CD4-positive, alpha-beta T cell (primary cell): Measurements from ENCODE around the gene CACNA1E. TPM values are rescaled to one million over a fixed set of nuclear protein-coding genes. Genes with fewer than 3 reads are reported as not detected.

ENCODE experiments used
- ATAC-seq: fragments of 200-7000 bp; cut with Tn5 transposase; one replicate; pipeline ENCODE4 v1.10.0; 2022; ENCODE audit warnings: mild to moderate bottlenecking; ENCODE audit not compliant: poor library complexity
- CTCF ChIA-PET: fragments of 350-600 bp; sonication (Branson Sonifier 250); formaldehyde crosslinking; loops from one replicate; lab custom pipeline; 2021; ENCODE audit warnings: antibody characterized with exemption, inconsistent platforms; lab: Charles Lee
- POLR2A ChIA-PET: fragments of 350-600 bp; sonication (Branson Sonifier 250); formaldehyde crosslinking; loops from one replicate; lab custom pipeline; 2021; ENCODE audit warnings: antibody characterized with exemption, inconsistent platforms; lab: Charles Lee
- DNase-seq, 14 experiments: peaks; one replicate each; pipeline ENCODE4 v3.0.0-alpha.2; 2013 to 2020; ENCODE audit warnings: mixed read lengths in 2 of 14
- H3K27ac ChIP-seq, 2 donors: one replicate each; pipeline versions ENCODE4 v1.5.1 to v1.7.0; 2013; ENCODE audit warnings: low read length in 2 of 2, low read depth in 1 of 2, mild to moderate bottlenecking in 1 of 2
- H3K27me3 ChIP-seq, 2 experiments: 1 replicate in 1 of 2; 2 replicates in 1 of 2; pipeline versions ENCODE4 v1.6.1 to v1.7.0; 2013; ENCODE audit warnings: low read length in 2 of 2, control low read depth in 1 of 2, mild to moderate bottlenecking in 1 of 2, moderate library complexity in 1 of 2; ENCODE audit not compliant: insufficient read depth in 2 of 2, control insufficient read depth in 1 of 2
- H3K36me3 ChIP-seq: one replicate; pipeline ENCODE4 v1.6.1; 2013; ENCODE audit warnings: low read length, control low read depth; ENCODE audit not compliant: insufficient read depth
- H3K4me1 ChIP-seq: one replicate; pipeline ENCODE4 v1.6.1; 2013; ENCODE audit warnings: low read length, control low read depth; ENCODE audit not compliant: insufficient read depth
- H3K4me3 ChIP-seq: one replicate; pipeline ENCODE4 v1.5.1; 2013; ENCODE audit warnings: mild to moderate bottlenecking, low read length, moderate library complexity
- H3K9me3 ChIP-seq, 2 experiments: 1 replicate in 1 of 2; 2 replicates in 1 of 2; pipeline versions ENCODE4 v1.6.1 to v1.7.0; 2013; ENCODE audit warnings: low read length in 2 of 2, mild to moderate bottlenecking in 2 of 2, control low read depth in 1 of 2, moderate library complexity in 1 of 2; ENCODE audit not compliant: control insufficient read depth in 1 of 2, insufficient read depth in 1 of 2
- H3K27ac Mint-ChIP-seq: one replicate; pipeline ENCODE4 v1.8.0; 2020; ENCODE audit warnings: mixed read lengths
- H3K27me3 Mint-ChIP-seq: one replicate; pipeline ENCODE4 v1.8.0; 2021; ENCODE audit warnings: mixed read lengths
- H3K36me3 Mint-ChIP-seq: one replicate; pipeline ENCODE4 v1.8.0; 2021; ENCODE audit warnings: low read depth, mixed read lengths
- H3K4me1 Mint-ChIP-seq: one replicate; pipeline ENCODE4 v1.8.0; 2021; ENCODE audit warnings: low read depth, mixed read lengths
- H3K4me3 Mint-ChIP-seq: one replicate; pipeline ENCODE4 v1.8.0; 2020; ENCODE audit warnings: mild to moderate bottlenecking, mixed read lengths
- H3K9me3 Mint-ChIP-seq: one replicate; pipeline ENCODE4 v1.8.0; 2020; ENCODE audit warnings: mixed read lengths
- intact Hi-C, 2 experiments: fragments of 100-400 bp; cut with DNase I in 1 of 2; cut with micrococcal nuclease in 1 of 2; formaldehyde crosslinking; loops; one replicate each; pipeline versions ENCODE4 v1.15.1 to v1.9.0; 2023 to 2025; cut with DNase I, micrococcal nuclease
- total RNA-seq, 174 experiments: library from RNA in 2 of 174; stranded (reverse) in 2 of 174; gene quantifications; one replicate each; pipeline ENCODE4 v1.2.3 and lab custom pipeline; 2021 to 2026
- TF ChIP-seq, protein P1 (sequence below): fragments of 200-600 bp; IDR thresholded peaks from one replicate; pipeline ENCODE4 v1.8.0; 2022; ENCODE audit warnings: antibody characterized with exemption, mild to moderate bottlenecking

Gene CACNA1E
- total RNA-seq, 2 experiments from 2014 or later: not detected

DNA sequence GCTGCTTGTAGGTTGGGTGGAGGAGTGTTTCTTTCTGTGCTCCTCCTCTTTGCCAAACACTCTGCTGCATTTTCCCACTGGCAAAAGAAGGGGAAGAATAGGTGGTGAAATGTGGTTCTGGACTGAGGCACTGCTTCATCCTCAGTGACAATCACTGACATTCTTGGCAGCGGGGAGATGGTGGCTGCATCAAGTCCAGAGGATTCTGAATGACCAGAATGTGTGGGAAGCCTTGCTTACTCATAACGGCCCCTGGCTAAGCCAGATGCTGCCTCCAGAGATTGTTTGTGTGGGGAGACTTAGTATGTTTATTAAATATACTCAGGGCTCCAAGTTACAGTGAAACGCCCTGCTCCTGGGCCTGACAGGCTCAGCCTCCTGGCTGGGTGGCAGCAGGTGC, 160.3 kb downstream of the CACNA1E start:
- Histone ChIP-seq H3K9me3 (peaks cover 0 to 4% of the 10 kb centered on the region in 2 experiments), H3K27ac (no peak overlapping the region), H3K36me3 (no peaks in the 10 kb centered on the region), H3K4me1 (no peaks in the 10 kb centered on the region), H3K4me3 (no peak overlapping the region), H3K27me3 (peaks cover 3 to 15% of the 10 kb centered on the region in 2 experiments)
- H3K4me3 Mint-ChIP-seq: no peak overlapping the region
- no peak for DNase-seq
- TF ChIP-seq, protein P1, sequence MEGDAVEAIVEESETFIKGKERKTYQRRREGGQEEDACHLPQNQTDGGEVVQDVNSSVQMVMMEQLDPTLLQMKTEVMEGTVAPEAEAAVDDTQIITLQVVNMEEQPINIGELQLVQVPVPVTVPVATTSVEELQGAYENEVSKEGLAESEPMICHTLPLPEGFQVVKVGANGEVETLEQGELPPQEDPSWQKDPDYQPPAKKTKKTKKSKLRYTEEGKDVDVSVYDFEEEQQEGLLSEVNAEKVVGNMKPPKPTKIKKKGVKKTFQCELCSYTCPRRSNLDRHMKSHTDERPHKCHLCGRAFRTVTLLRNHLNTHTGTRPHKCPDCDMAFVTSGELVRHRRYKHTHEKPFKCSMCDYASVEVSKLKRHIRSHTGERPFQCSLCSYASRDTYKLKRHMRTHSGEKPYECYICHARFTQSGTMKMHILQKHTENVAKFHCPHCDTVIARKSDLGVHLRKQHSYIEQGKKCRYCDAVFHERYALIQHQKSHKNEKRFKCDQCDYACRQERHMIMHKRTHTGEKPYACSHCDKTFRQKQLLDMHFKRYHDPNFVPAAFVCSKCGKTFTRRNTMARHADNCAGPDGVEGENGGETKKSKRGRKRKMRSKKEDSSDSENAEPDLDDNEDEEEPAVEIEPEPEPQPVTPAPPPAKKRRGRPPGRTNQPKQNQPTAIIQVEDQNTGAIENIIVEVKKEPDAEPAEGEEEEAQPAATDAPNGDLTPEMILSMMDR: no peak
- ChIA-PET CTCF (no interaction called here), POLR2A (no interaction called here)
- H3K27me3 Mint-ChIP-seq: peaks cover 26% of the 10 kb centered on the region
- no peaks in the 10 kb centered on the region for H3K36me3 Mint-ChIP-seq
- no peak overlapping the region for H3K27ac Mint-ChIP-seq
- H3K9me3 Mint-ChIP-seq: no peaks in the 10 kb centered on the region
- intact Hi-C loops: no loop called here
- no peak for ATAC-seq
- H3K4me1 Mint-ChIP-seq: no peaks in the 10 kb centered on the region

DNA sequence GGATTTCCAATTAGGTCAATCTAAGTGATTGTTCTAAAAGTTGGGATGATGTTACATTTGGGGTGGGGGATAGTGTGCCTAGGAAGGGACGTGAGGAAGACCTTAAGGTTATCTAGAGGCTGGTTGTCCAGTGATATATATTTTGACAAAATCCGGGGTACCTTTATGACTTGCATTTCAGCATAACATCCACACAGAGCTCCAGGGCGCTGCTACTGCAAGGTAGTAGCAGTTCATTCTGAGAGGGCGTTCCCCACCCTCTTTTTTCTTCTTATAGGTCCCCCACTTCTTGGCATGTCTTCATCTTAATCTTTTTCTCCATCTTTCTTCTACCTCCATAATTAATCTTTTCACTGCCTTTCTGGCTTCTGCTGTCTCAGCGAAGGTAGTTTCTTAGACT, 161.9 kb downstream of the CACNA1E start:
- H3K4me3 ChIP-seq: no peak overlapping the region
- Mint-ChIP-seq H3K27ac (no peak overlapping the region), H3K36me3 (no peaks in the 10 kb centered on the region), H3K27me3 (peaks cover 34% of the 10 kb centered on the region), H3K4me3 (no peak overlapping the region), H3K9me3 (no peaks in the 10 kb centered on the region), H3K4me1 (no peaks in the 10 kb centered on the region)
- ATAC-seq (no peak), DNase-seq (no peak)
- H3K27me3 ChIP-seq: peaks cover 2 to 15% of the 10 kb centered on the region in 2 experiments
- H3K36me3 ChIP-seq: no peaks in the 10 kb centered on the region
- TF ChIP-seq, protein P1: no peak
- POLR2A ChIA-PET: no interaction called here
- CTCF ChIA-PET: no interaction called here
- intact Hi-C loops: no loop called here
- H3K4me1 ChIP-seq: no peaks in the 10 kb centered on the region
- peaks cover 0 to 4% of the 10 kb centered on the region in 2 experiments for H3K9me3 ChIP-seq
- H3K27ac ChIP-seq: no peak overlapping the region

DNA sequence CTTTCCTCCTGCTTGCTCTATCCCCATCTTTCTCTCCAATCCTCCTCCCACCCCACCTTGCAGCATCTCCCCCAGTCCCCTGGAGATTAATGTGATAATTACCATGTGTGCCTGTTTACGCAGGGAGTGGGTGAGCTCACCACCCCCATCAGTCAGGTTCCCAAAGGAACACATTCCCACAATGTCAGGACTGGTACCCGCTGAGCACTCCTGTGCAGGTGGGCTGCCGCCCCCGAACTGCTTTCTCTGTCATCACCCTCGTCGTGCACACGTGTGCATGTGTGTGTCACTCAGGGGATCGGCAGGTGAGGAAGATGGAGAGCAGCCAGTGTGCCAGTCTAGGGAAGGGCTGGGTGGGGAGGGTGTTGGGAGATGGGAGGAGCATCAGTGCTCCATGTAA, 163.4 kb downstream of the CACNA1E start:
- TF ChIP-seq, protein P1: no peak
- Mint-ChIP-seq H3K27ac (no peak overlapping the region), H3K4me1 (no peaks in the 10 kb centered on the region), H3K36me3 (no peaks in the 10 kb centered on the region), H3K4me3 (no peak overlapping the region), H3K27me3 (peaks cover 42% of the 10 kb centered on the region), H3K9me3 (no peaks in the 10 kb centered on the region)
- Histone ChIP-seq H3K27me3 (peaks cover 0 to 15% of the 10 kb centered on the region in 2 experiments), H3K4me1 (no peaks in the 10 kb centered on the region), H3K9me3 (peaks cover 0 to 4% of the 10 kb centered on the region in 2 experiments), H3K4me3 (no peak overlapping the region), H3K36me3 (no peaks in the 10 kb centered on the region), H3K27ac (no peak overlapping the region)
- intact Hi-C loops: no loop called here
- DNase-seq: no peak
- no peak for ATAC-seq
- ChIA-PET POLR2A (no interaction called here), CTCF (no interaction called here)
